ENCODE measurements around the gene CLEC1B.

DNA sequence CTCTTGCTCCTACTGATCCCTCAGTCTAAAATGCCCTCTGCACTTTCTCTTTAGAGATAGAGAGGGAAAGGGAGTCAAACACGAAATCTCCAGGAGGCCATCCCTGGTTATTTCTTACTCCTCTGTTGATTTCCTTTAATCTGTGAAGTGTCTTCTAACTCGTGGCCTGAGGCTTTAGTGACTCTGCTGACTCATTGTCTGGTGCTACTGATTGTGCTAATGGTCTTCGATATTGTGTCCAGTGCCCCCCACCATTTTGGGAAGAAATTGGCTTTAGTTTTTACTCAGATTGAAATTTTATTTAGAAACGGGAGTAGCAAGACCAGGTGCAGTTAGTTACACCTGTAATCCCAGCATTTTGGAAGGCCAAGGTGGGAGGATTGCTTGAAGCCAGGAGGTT lies 32.4 kb upstream of the CLEC1B start:
- TF ChIP-seq NFE2L2 (IDR thresholded peaks at IDR 0.05; ENCODE audit: low read depth, low read length), result peak; percentile 54
- TF ChIP-seq BHLHE40 (IDR thresholded peaks at IDR 0.05; ENCODE audit: low read depth, low read length), result no peak
- no peak for TF ChIP-seq CTCF (conservative IDR thresholded peaks at IDR 0.05; ENCODE audit: low read depth, low read length)
- TF ChIP-seq MXI1 (IDR thresholded peaks at IDR 0.05; ENCODE audit: borderline replicate concordance, low read depth, low read length), result no peak
- TF ChIP-seq CEBPB (IDR thresholded peaks at IDR 0.05; ENCODE audit: low read depth, low read length), result no peak
- TF ChIP-seq POLR2A (IDR thresholded peaks at IDR 0.05; ENCODE audit: low read depth, low read length), result no peak
- TF ChIP-seq, protein P1, sequence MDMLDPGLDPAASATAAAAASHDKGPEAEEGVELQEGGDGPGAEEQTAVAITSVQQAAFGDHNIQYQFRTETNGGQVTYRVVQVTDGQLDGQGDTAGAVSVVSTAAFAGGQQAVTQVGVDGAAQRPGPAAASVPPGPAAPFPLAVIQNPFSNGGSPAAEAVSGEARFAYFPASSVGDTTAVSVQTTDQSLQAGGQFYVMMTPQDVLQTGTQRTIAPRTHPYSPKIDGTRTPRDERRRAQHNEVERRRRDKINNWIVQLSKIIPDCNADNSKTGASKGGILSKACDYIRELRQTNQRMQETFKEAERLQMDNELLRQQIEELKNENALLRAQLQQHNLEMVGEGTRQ (IDR thresholded peaks at IDR 0.05; ENCODE audit: low read depth, low read length), result no peak
- TF ChIP-seq RAD21 (IDR thresholded peaks at IDR 0.05; ENCODE audit: low read length), result no peak
- TF ChIP-seq MAZ (IDR thresholded peaks at IDR 0.05; ENCODE audit: borderline replicate concordance, low read depth, low read length), result no peak
- no peak for TF ChIP-seq MAFK (IDR thresholded peaks at IDR 0.05; ENCODE audit: low read depth, low read length)
- TF ChIP-seq, protein P2, sequence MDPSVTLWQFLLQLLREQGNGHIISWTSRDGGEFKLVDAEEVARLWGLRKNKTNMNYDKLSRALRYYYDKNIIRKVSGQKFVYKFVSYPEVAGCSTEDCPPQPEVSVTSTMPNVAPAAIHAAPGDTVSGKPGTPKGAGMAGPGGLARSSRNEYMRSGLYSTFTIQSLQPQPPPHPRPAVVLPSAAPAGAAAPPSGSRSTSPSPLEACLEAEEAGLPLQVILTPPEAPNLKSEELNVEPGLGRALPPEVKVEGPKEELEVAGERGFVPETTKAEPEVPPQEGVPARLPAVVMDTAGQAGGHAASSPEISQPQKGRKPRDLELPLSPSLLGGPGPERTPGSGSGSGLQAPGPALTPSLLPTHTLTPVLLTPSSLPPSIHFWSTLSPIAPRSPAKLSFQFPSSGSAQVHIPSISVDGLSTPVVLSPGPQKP (IDR thresholded peaks at IDR 0.05; ENCODE audit: borderline replicate concordance, low read depth, low read length), result no peak
- TF ChIP-seq RFX5 (IDR thresholded peaks at IDR 0.05; ENCODE audit: low read depth, low read length), result no peak
